Cardiac muscle cell (in vitro differentiated cells and primary cell): ENCODE measurements around the gene NELFCD. TPM values are rescaled to one million over a fixed set of nuclear protein-coding genes. Genes with fewer than 3 reads are reported as not detected.

ENCODE experiments used
- DNase-seq, 2 donors: peaks; one replicate each; pipeline versions ENCODE4 v3.0.0 to v3.0.0-alpha.2; 2010 to 2017; ENCODE audit warnings: low read depth in 1 of 2, low spot score in 1 of 2
- H3K27ac ChIP-seq: fragments of 200-600 bp; sonication (generic); 2 replicates; pipeline ENCODE4 v1.5.1; 2016
- H3K27me3 ChIP-seq: fragments of 200-600 bp; sonication (generic); 2 replicates; pipeline ENCODE4 v1.6.0; 2016; ENCODE audit warnings: control low read depth
- H3K36me3 ChIP-seq: fragments of 200-600 bp; sonication (generic); 2 replicates; pipeline ENCODE4 v1.5.1; 2016; ENCODE audit warnings: control low read depth
- H3K4me1 ChIP-seq: fragments of 200-600 bp; sonication (generic); 2 replicates; pipeline ENCODE4 v1.8.1; 2017; ENCODE audit warnings: low read depth, mild to moderate bottlenecking, mixed run types
- H3K4me3 ChIP-seq: fragments of 200-600 bp; sonication (generic); 2 replicates; pipeline ENCODE4 v1.5.1; 2016; ENCODE audit warnings: mild to moderate bottlenecking
- H3K9me3 ChIP-seq: fragments of 200-600 bp; sonication (generic); 2 replicates; pipeline ENCODE4 v1.5.1; 2017; ENCODE audit warnings: low read depth, mild to moderate bottlenecking, control low read depth
- CTCF ChIP-seq: IDR thresholded peaks from 2 replicates; pipeline ENCODE4 v1.5.1; 2012; ENCODE audit warnings: low read depth, mild to moderate bottlenecking, low read length
- polyA plus RNA-seq: library from polyadenylated mRNA; unstranded; fragments of >200 nt; fragmentation: Nextera tagmentation; extraction: Ambion mirVana; gene quantifications from 2 replicates; pipeline ENCODE4 v1.2.1, GENCODE V29; 2016
- total RNA-seq: library from RNA; depleted of rRNA; stranded (reverse); fragments of >200 nt; gene quantifications from 2 replicates; pipeline ENCODE4 v1.2.3, GENCODE V29; 2016

NELFCD gene
- total and polyA plus RNA-seq, 2 experiments from 2014 or later, result 77.3 to 109 TPM

GRCh38 chr20:59006167-59006863 lies 25.3 kb downstream of the NELFCD start:
- Histone ChIP-seq H3K4me3 (peak overlapping the region; percentile 31), H3K9me3 (no peaks in the 10 kb centered on the region), H3K27ac (no peak overlapping the region), H3K36me3 (no peaks in the 10 kb centered on the region), H3K4me1 (peaks cover 12% of the 10 kb centered on the region), H3K27me3 (no peaks in the 10 kb centered on the region)
- DNase-seq, result no peak
- TF ChIP-seq CTCF, result no peak

DNA sequence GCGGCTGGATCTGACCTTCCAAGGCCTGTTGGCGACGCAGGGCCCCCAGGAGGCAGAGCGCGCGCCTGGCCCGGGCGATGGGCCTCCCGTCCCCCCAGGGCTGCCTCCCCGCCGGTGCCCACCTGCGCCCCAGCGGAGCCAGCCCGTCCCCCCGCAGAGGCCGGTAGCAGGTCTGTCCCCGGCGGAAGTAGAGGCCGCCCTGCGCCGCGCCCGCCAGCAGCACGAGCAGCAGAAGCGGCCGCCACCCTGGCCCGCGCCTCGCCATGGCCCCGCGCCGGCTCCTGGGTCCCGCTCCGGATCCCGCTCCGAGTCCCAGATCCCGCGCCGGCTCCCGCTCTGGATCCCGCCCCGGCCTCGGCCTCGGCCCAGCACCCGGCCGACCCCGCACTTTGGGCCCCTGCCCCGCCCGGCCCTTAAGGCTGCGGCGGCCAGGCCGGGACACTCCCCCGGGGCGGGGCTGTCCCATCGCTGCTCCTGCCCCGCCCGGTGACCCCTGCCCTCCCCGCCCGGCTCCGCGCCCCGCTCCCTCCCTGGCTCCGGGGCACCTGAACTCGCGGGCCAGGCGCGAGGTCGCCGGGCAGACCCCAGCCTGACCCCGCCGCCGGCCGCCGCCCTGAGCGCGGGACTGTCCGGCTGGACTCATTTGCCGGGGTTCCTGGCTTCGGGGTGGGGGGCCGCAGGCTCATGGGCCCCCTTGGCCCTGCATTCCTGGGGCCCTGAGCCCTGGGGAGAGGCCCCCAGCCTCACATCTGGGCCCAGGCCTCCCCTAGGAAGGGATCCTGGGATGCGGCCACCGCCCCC lies 26.0 kb downstream of the NELFCD start, which contains the start of gene CTSZ:
Gene CTSZ, minus strand, starts transcription at position 391 of the 801 bp plus-strand sequence. Its CDS starts 126 bp downstream, at position 265.
- peak; percentile 48 to 58 for DNase-seq
- Histone ChIP-seq H3K27me3 (no peaks in the 10 kb centered on the region), H3K9me3 (no peaks in the 10 kb centered on the region), H3K4me1 (peaks cover 12% of the 10 kb centered on the region), H3K27ac (no peak within 1 kb of the TSS), H3K4me3 (peak within 1 kb of the TSS; percentile 31), H3K36me3 (no peaks in the 10 kb centered on the region)
- no peak for TF ChIP-seq CTCF

DNA sequence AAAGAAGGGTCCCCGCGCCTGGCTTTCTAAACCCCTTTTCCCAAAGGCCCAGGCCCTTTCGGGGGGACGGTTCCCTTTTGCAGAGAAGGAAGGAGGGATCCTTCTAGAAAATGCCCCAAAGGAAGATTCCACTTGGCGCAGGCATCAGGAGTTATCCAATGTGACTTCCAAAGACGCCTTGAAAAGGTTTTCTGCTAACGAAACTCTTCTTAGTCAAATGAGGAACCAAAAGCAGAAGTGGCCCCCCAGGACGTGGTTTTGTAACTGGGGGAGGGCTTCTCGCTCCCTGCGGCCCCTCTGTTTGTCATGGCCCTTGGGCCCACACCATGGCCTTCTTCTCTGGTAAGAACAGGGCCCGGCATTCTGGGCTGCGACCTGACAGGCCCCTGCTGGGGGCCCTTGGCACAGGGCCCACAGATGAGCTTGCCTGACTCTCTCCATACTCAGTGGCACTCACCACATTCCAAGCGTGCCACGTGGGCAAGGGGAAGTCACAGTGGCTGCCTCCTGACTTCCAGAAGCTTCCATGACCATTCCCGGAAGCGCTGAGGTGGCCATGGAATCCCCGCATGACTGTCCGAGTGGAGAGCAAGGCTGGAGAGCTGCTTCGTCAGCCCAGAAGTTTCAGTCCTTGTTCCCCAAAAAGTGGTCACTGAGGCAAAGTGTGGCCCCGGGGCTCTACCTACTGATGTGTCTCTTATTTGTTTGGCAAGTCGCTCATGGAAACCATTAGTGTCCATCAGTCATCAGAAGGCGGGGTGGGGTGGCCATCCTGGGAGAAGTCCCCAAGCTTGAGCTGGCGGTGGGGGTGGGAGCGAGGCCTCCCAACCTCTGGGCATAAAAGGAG lies 26.8 kb downstream of the NELFCD start:
- Histone ChIP-seq H3K27ac (no peak overlapping the region), H3K9me3 (no peaks in the 10 kb centered on the region), H3K36me3 (no peaks in the 10 kb centered on the region), H3K4me3 (no peak overlapping the region), H3K27me3 (no peaks in the 10 kb centered on the region), H3K4me1 (peaks cover 12% of the 10 kb centered on the region)
- TF ChIP-seq CTCF, result no peak
- no peak for DNase-seq

DNA sequence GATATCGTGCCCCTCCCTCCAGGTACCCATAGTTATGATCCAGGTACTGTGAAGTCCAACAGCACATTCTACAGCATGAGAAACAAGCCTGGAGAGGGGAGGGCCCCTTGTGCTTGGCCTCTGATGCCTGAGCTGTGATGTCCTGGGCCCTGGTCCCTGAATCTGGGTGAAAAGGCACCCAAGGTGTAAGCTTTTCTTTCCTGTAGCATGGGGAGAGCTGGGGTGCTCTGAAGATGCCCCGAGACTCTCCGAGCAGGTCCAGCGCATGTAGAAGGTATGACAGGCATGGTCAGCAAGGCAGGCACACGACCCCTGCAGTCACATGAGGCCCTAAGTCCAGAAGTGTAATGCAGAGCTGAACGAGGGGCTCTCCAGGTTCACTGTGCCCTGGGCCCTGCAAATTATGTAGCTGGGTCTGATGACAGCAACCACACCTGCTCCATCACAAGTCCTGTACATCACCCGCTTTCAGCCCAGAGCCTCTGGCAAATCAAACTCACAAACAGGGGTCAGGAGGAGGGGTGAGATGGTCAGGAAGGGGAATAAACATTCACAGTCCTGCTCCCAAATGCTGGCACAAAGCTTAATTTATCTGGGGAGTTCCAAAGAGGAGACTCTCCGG lies 27.8 kb downstream of the NELFCD start:
- TF ChIP-seq CTCF, result no peak
- Histone ChIP-seq H3K27ac (no peak overlapping the region), H3K4me3 (no peak overlapping the region), H3K36me3 (no peaks in the 10 kb centered on the region), H3K27me3 (no peaks in the 10 kb centered on the region), H3K4me1 (peaks cover 12% of the 10 kb centered on the region), H3K9me3 (no peaks in the 10 kb centered on the region)
- no peak for DNase-seq

- Histone ChIP-seq H3K4me1 (peaks cover 22% of the 10 kb centered on the region), H3K27ac (no peak overlapping the region)
- DNase-seq, result peak in 1 of 2 donors; percentile 45
These were observed 29.4 kb downstream of the NELFCD start for GRCh38 chr20:59010321-59010994.

More at GRCh38 chr20:59010321-59010994, 29.4 kb downstream of the NELFCD start:
- TF ChIP-seq CTCF, result no peak
- H3K9me3 ChIP-seq, result no peaks in the 10 kb centered on the region
- no peaks in the 10 kb centered on the region for H3K27me3 ChIP-seq
- no peak overlapping the region for H3K4me3 ChIP-seq
- H3K36me3 ChIP-seq, result no peaks in the 10 kb centered on the region
